Left forelimb (tissue), 1 donor: ENCODE measurements around the gene NFIA.

Source experiments
- DNase-seq: peaks from one replicate; pipeline ENCODE4 v3.0.0-alpha.2; 2018; ENCODE audit warnings: low spot score

Gene NFIA

DNA sequence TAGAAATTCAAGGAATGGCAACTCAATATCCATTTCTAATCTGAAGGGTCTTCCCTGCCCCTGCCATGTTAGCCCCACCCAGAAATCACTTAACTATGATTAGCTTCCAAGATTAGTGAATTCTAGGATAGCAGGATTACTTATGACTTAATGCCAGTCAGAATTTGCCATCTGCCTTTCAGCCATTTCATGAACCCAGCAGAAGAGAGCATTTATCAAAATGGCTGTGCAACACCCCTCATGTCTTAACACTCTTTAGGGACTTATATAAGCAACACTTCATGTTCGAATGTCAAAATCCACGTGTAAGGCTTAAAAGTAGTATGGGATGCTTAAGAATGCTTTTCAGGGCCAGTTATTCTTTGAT lies 288.5 kb downstream of the NFIA start:
- no peak for DNase-seq

- no peak for DNase-seq
Observed at GRCh38 chr1:61372944-61373343, 290.6 kb downstream of the NFIA start.

- no peak for DNase-seq
Observed at GRCh38 chr1:61374156-61374555, 291.8 kb downstream of the NFIA start.

- DNase-seq, result no peak
Observed at GRCh38 chr1:61375082-61375880, 292.9 kb downstream of the NFIA start.

DNA sequence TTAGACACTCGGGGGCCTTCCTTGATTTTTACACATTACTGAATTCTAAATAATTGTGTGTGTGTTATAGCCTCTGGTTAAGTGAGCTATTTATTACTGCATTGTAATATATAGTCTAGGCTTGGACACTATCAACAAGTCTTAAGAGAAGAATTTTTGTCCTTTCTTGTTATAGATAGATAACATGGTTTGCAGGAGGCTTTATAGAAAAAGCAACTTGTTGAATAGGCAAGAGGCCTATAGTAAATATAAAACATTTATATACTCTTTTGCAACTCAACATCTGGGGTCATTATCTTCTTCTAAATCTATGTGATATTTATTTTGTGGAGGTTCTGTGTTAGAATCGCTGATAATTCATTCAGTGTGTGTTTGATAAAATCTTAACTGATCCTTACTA lies 293.8 kb downstream of the NFIA start:
- no peak for DNase-seq

- no peak for DNase-seq
Observed at GRCh38 chr1:61377242-61377958, 295.0 kb downstream of the NFIA start.

DNA sequence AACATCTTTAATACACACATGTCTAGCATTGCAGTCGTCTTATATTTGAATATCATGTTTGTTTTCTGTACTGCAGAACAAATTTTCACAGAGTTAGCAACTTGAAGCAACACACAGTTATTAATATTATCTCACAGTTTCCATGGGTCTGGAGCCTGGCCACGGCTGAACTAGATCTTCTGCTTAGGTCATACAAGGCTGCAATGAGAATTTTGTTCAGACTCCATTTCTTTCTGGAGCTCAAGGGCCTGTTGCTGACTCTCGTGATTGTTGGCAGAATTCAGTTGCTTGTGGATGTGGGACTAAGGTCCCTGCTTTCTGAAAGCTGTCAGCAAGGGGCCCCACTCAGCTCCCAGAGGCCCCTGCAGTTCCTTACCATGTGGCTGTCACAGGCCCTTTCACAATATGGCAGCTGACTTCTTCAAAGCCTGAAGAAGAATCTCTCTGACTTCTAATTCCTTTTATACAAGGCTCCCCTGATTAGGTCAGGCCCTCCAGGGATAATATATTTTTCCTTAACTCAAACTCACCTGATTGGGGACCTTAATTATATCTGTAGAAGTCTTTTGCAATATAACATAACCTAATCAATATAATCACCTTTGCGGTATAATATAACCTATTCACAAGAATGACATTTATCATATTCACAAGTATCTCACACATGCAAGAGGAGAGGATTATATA lies 296.3 kb downstream of the NFIA start:
- no peak for DNase-seq

- no peak for DNase-seq
Observed at GRCh38 chr1:61379693-61380092, 297.3 kb downstream of the NFIA start.

DNA sequence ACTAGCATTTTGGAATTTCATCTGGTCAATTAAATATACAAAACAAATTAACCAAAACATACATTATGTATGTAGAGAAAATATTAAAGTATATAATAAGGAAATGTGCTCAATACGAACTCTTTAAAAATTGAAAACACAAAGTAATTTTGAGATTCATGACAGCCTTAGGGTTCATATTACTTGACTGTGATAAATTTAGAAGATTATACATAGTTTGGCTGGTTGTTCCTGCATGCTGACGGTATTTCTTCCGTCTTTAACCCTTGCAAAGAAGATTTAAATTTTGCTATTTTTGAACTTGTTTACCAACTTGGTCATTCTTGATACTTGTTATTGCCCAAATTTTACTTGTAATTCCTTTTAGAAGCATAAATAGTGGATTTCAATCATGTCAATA lies 298.2 kb downstream of the NFIA start:
- DNase-seq, result no peak

GRCh38 chr1:61386323-61386722 lies 304.0 kb downstream of the NFIA start:
- DNase-seq, result no peak

DNA sequence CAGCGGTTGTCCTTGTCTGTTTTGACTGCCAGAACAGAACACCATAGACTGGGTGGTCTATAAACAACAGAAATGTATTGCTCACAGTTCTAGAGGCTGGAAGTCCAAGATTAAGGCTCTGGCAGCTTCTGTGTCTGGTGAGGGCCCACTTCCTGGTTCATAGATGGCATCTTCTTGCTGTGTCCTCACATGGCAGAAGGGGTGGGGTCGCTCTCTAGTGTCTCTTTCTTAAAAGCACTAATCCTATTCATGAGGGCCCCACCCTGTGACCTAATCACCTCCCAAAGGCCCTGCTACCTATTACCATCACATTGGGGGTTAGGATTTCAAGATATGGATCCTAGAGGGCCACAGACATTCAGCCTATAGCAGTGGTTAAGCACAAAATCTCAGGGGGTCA lies 304.4 kb downstream of the NFIA start:
- DNase-seq, result no peak

GRCh38 chr1:61387829-61388228 lies 305.5 kb downstream of the NFIA start:
- no peak for DNase-seq

DNA sequence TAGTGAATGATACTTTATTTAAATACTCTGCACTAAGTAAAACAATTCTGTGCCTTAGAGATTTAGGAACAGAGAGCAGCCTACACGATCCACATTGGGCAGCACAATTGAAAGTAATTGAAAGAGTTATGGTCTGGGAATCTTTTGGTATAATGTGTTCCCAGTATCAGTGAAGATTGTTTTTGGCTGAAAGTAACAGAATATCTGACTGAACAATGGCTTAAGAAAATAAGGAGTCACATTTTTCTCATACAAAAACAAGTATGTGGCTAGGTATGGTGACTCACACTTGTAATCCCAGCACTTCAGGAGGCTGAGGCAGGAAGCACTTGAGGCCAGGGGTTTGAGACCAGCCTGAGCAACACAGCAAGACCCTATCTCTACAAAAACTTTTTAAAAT lies 306.2 kb downstream of the NFIA start:
- no peak for DNase-seq

DNA sequence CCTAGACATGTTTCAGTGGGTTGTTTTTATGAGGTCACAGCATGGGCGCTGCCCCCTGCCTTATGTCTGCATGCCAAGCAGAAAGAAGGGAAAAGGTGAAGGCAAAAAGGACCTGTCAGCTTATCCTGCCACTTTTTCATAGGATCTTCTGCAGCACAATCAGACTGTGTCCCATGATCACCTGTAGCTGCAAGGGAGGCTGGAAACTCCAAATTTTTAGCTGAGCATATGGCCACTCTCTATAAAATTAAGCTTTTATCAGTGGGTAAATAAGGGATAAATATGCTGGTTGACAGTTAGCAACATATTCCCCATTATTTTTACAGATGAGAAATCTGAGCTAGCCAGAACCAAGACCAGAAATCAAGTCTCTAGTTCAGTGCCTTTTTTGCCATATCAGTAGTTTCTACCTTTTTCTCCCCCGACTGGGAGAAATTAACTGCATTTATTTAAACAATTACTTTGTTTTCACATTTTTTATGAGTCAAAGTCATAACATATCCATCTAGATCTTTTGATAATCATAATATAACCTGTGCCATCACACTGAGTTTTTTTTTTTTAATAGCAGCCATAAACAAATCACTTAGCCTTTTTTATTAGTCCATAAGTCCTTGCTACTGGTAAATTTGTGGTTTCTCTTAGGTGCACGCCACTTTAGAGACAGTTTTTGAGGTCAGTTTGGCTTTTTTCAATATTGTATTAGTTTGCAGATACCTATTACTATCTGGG lies 307.0 kb downstream of the NFIA start:
- no peak for DNase-seq

DNA sequence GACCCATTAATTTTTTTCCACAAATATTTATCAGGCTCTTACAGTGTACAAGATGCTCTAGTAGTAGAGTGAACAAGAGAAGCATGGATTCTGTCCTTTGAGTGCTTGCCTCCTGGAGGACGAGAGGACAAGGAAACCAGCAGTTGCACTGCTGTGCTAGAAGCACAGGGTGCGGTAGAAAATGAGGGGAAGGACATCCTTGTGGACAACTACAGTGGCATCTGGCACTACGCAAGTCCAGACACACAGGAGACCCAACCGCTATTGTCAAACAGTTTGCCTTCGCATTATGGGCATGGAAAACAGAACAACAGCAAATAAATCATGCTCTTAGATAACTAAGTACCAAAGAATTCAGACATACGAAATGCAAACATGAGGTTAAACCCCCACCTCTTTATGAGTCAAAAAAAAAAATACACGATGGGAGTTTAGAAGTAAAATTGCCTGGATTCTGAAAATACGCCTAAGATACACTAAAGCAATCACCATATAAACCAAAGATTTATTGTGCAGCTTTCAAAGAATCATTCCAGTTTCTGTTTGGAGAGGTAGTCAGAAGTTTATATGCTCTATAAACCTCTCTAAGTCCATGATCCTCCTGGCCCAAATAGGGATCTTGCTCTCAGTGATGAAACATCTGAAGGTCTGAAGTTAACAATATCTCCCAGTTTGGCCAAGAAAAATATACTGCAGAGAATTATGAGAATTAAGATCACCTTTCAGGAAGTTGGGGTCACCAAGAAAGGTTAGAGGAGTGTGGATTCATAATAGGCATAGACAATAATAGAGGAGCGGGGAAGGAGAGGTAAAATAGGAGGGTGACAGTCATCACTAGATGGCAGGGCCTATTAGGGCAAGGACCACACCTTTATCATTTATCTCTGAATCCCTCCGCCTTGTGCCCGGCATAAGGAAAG lies 307.8 kb downstream of the NFIA start:
- no peak for DNase-seq

DNA sequence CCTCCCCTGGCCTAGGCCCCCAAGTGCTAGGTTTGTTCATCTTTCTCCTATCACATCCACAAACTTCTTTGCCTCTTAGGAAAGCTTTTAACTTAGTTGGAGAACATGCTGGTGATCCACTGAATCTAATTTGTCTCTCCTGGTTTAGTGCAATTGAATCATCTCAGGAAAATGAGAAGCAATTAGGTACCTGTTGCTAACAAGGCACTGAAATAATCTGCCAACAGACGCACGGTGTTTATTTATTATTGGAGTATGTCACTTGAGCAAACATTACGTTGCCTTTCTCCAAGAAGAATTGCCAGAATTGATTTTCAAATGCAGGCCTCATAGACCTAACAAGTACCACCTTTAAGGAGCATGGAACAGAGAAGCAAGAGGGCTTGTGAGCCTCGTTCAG lies 309.4 kb downstream of the NFIA start:
- DNase-seq, result no peak

- no peak for DNase-seq
Observed at GRCh38 chr1:61392409-61393242, 310.3 kb downstream of the NFIA start.

DNA sequence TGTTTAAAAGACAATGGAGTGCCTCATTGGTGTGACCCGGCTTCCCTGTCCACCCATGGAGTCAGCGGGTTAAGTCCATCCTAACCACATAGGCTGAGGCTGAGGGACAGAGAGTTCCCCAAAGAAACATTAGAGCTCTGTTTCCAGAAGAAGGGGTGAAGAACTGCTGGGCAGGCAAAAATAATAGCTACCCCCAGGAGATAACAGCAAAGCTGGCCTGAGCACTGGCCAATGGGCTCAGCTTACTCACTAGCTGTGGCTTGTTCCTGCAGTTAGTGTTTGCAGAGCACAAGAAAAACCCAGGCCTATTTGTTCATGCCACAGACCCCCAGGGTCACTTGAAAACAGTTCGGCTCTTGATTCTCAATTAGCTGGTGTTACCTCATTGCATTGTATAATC lies 311.2 kb downstream of the NFIA start:
- no peak for DNase-seq

- no peak for DNase-seq
Observed at GRCh38 chr1:61395146-61395800, 312.9 kb downstream of the NFIA start.

DNA sequence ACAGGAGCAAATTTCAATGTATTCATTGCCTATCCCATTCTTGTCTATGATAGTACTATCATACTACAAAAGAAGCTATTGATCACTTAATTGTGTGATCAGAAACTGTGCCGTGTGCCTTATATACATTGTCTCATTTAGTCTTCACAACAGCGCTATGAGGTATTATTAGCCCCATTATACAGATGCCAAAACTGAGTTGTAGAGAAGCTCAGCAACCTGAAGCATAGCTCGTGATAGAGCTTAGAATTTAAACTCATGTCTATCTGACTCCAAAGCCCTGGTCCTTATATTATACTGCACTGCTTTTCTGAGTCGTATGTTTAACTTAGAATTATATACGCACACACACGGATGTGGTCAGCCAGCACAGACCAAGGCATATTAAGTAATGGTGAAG lies 315.1 kb downstream of the NFIA start:
- no peak for DNase-seq
